ENCODE data around the gene ZBTB25. TPM values are rescaled to one million over a fixed set of nuclear protein-coding genes. Genes with fewer than 3 reads are reported as not detected.

The ZBTB25 gene
- polyA plus RNA-seq, 1 donor (not counting 4 experiments of a cell fraction or from before 2014, with no cell fraction given): 6.8 TPM

GRCh38 chr14:64417771-64418125 is 85.9 kb downstream of the ZBTB25 start:
- Histone ChIP-seq H2AFZ (ENCODE audit: control insufficient read depth, low read length) (no peak overlapping the region), H3K4me1 (ENCODE audit: control insufficient read depth, extremely low read depth, insufficient read depth, low read length) (no peaks in the 10 kb centered on the region), H3K4me2 (ENCODE audit: control insufficient read depth, extremely low read depth, insufficient read depth, low read depth, low read length) (no peak overlapping the region), H3K9me1 (ENCODE audit: control insufficient read depth, extremely low read depth, insufficient read depth, low read length) (no peaks in the 10 kb centered on the region), H3K4me3 (ENCODE audit: control insufficient read depth in 2 of 3, extremely low read depth in 1 of 3, insufficient read depth in 2 of 3, low read depth in 1 of 3, low read length in 3 of 3) (no peak overlapping the region), H3K36me3 (ENCODE audit: control insufficient read depth in 2 of 2, extremely low read depth in 1 of 2, insufficient read depth in 2 of 2, low read length in 2 of 2) (peaks cover 20 to 27% of the 10 kb centered on the region in 2 experiments), H3K79me2 (ENCODE audit: control insufficient read depth, insufficient read depth, low read length) (no peaks in the 10 kb centered on the region), H4K20me1 (ENCODE audit: control insufficient read depth, extremely low read depth, insufficient read depth, low read length) (no peaks in the 10 kb centered on the region), H3K9me3 (ENCODE audit: control insufficient read depth, low read depth, low read length) (no peaks in the 10 kb centered on the region), H3K9ac (ENCODE audit: control insufficient read depth, extremely low read depth, insufficient read depth, low read length) (no peak overlapping the region), H3K27ac (ENCODE audit: control insufficient read depth, insufficient read depth, low read length) (no peak overlapping the region), H3K27me3 (ENCODE audit: control insufficient read depth, extremely low read depth, insufficient read depth, low read length) (no peaks in the 10 kb centered on the region)
- TF ChIP-seq EZH2 (IDR thresholded peaks at IDR 0.05; ENCODE audit: low read length) (no peak), CTCF (optimal IDR thresholded peaks at IDR 0.05 in 1 of 3, IDR thresholded peaks at IDR 0.05 in 1 of 3, conservative IDR thresholded peaks at IDR 0.05 in 1 of 3; ENCODE audit: extremely low read depth in 1 of 3, insufficient read depth in 2 of 3, low read length in 3 of 3) (no peak)
- dilution Hi-C loops (cut with MboI; ENCODE audit: extremely low pct_ligation_motif_present, low sequenced_read_pairs): no loop called here
- DNase-seq (ENCODE audit: low read depth, low spot score) (no peak), FAIRE-seq (no peak)

GRCh38 chr14:64417055-64417770 is 86.4 kb downstream of the ZBTB25 start:
- dilution Hi-C loops (cut with MboI; ENCODE audit: extremely low pct_ligation_motif_present, low sequenced_read_pairs): no loop called here
- Histone ChIP-seq H4K20me1 (ENCODE audit: control insufficient read depth, extremely low read depth, insufficient read depth, low read length) (no peaks in the 10 kb centered on the region), H2AFZ (ENCODE audit: control insufficient read depth, low read length) (no peak overlapping the region), H3K36me3 (ENCODE audit: control insufficient read depth in 2 of 2, extremely low read depth in 1 of 2, insufficient read depth in 2 of 2, low read length in 2 of 2) (peaks cover 19 to 27% of the 10 kb centered on the region in 2 experiments), H3K4me2 (ENCODE audit: control insufficient read depth, extremely low read depth, insufficient read depth, low read depth, low read length) (no peak overlapping the region), H3K4me1 (ENCODE audit: control insufficient read depth, extremely low read depth, insufficient read depth, low read length) (no peaks in the 10 kb centered on the region), H3K9me1 (ENCODE audit: control insufficient read depth, extremely low read depth, insufficient read depth, low read length) (no peaks in the 10 kb centered on the region), H3K27me3 (ENCODE audit: control insufficient read depth, extremely low read depth, insufficient read depth, low read length) (no peaks in the 10 kb centered on the region), H3K27ac (ENCODE audit: control insufficient read depth, insufficient read depth, low read length) (no peak overlapping the region), H3K79me2 (ENCODE audit: control insufficient read depth, insufficient read depth, low read length) (no peaks in the 10 kb centered on the region), H3K4me3 (ENCODE audit: control insufficient read depth in 2 of 3, extremely low read depth in 1 of 3, insufficient read depth in 2 of 3, low read depth in 1 of 3, low read length in 3 of 3) (no peak overlapping the region), H3K9ac (ENCODE audit: control insufficient read depth, extremely low read depth, insufficient read depth, low read length) (no peak overlapping the region), H3K9me3 (ENCODE audit: control insufficient read depth, low read depth, low read length) (no peaks in the 10 kb centered on the region)
- no peak for FAIRE-seq
- no peak for DNase-seq (ENCODE audit: low read depth, low spot score)
- TF ChIP-seq CTCF (optimal IDR thresholded peaks at IDR 0.05 in 1 of 3, IDR thresholded peaks at IDR 0.05 in 1 of 3, conservative IDR thresholded peaks at IDR 0.05 in 1 of 3; ENCODE audit: extremely low read depth in 1 of 3, insufficient read depth in 2 of 3, low read length in 3 of 3): no peak
- TF ChIP-seq EZH2 (IDR thresholded peaks at IDR 0.05; ENCODE audit: low read length): no peak
